C4-2B (cell line): ENCODE data around the gene KLK11.

Experiments used
- ZFX ChIP-seq: fragments of 450-650 bp; IDR thresholded peaks from 2 replicates; pipeline ENCODE4 v1.6.1; 2017
- TF ChIP-seq, protein P1 (sequence below): fragments of 450-650 bp; conservative IDR thresholded peaks from 2 replicates; pipeline ENCODE4 v1.5.1; 2017; ENCODE audit warnings: mild to moderate bottlenecking

DNA sequence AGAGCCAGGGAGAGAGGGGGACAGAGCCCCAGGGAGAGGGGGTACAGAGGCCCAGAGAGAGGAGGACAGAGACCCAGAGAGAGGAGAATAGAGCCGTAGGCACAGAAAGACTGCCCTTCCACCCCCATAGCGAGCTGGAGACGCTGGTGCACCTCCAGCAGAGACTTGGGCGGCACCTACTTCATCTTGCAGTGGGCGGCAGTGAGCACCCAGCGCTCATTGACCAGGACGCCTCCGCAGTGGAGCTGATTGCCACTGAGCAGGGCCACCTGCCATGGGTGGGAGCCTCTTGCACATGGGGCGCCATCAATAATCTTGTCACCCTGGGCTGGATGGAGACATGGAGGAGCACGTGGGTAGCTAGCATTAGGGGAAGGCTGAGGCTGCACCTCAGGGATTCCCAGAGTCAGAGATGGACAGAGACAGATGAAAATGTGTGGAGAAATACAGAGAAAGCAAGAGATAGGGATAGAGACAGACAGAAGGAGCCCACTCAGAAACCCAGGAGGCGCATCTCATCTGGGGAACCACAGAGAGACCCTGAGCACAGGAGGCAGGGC lies 44.7 kb downstream of the KLK11 start:
- TF ChIP-seq, protein P1, sequence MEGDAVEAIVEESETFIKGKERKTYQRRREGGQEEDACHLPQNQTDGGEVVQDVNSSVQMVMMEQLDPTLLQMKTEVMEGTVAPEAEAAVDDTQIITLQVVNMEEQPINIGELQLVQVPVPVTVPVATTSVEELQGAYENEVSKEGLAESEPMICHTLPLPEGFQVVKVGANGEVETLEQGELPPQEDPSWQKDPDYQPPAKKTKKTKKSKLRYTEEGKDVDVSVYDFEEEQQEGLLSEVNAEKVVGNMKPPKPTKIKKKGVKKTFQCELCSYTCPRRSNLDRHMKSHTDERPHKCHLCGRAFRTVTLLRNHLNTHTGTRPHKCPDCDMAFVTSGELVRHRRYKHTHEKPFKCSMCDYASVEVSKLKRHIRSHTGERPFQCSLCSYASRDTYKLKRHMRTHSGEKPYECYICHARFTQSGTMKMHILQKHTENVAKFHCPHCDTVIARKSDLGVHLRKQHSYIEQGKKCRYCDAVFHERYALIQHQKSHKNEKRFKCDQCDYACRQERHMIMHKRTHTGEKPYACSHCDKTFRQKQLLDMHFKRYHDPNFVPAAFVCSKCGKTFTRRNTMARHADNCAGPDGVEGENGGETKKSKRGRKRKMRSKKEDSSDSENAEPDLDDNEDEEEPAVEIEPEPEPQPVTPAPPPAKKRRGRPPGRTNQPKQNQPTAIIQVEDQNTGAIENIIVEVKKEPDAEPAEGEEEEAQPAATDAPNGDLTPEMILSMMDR = no peak
- no peak for TF ChIP-seq ZFX
